SJCRH30 (cell line): ENCODE measurements around the gene LTA4H. TPM values are rescaled to one million over a fixed set of nuclear protein-coding genes. Genes with fewer than 3 reads are reported as not detected.

Experiments
- DNase-seq, 2 experiments: peaks; one replicate each; pipeline ENCODE4 v3.0.0-alpha.2; 2015 to 2020
- H3K27ac ChIP-seq: fragments of 250-450 bp; sonication (Bioruptor Pico); 2 replicates; pipeline ENCODE4 v1.5.1; 2020; ENCODE audit warnings: mild to moderate bottlenecking, moderate library complexity
- H3K27me3 ChIP-seq: fragments of 250-450 bp; sonication (Bioruptor Pico); 2 replicates; pipeline ENCODE4 v1.5.1; 2020; ENCODE audit warnings: mild to moderate bottlenecking, moderate library complexity
- H3K36me3 ChIP-seq: fragments of 250-450 bp; sonication (Bioruptor Pico); 2 replicates; pipeline ENCODE4 v1.5.1; 2020; ENCODE audit warnings: mild to moderate bottlenecking, moderate library complexity
- H3K4me1 ChIP-seq: fragments of 250-450 bp; sonication (Bioruptor Pico); 2 replicates; pipeline ENCODE4 v1.5.1; 2020; ENCODE audit warnings: mild to moderate bottlenecking, moderate library complexity
- H3K4me3 ChIP-seq: fragments of 250-450 bp; sonication (Bioruptor Pico); 2 replicates; pipeline ENCODE4 v1.5.1; 2020; ENCODE audit warnings: mild to moderate bottlenecking, moderate library complexity
- H3K9me3 ChIP-seq: fragments of 250-450 bp; sonication (Bioruptor Pico); replicated peaks from 2 replicates; pipeline ENCODE4 v1.5.1; 2020; ENCODE audit warnings: mild to moderate bottlenecking, moderate library complexity
- total RNA-seq: library from RNA; depleted of rRNA; stranded (reverse); fragments of >200 nt; shearing (Covaris generic); gene quantifications from 2 replicates; pipeline ENCODE4 v1.2.3, GENCODE V29; 2014; rRNA removed

LTA4H gene
- 78.9 and 85.6 TPM in 2 replicates for total RNA-seq

GRCh38 chr12:96035283-96036236 is at the start of gene LTA4H:
Gene LTA4H, minus strand, starts transcription at chr12:96035587. Its CDS starts 68 bp downstream, at chr12:96035519.
- Histone ChIP-seq H3K4me1 (peaks cover 3% of the 10 kb centered on the region; the same call in 1 of the 2 replicates), H3K27me3 (no peaks in the 10 kb centered on the region), H3K4me3 (peak within 1 kb of the TSS; percentile 76), H3K36me3 (no peaks in the 10 kb centered on the region), H3K9me3 (no peaks in the 10 kb centered on the region), H3K27ac (no peak within 1 kb of the TSS; the same call in 1 of the 2 replicates)
- peak; percentile 97 to 99 for DNase-seq

GRCh38 chr12:96084624-96085023 is 49.2 kb upstream of the LTA4H start:
- Histone ChIP-seq H3K27me3 (no peaks in the 10 kb centered on the region), H3K4me1 (peaks cover 4% of the 10 kb centered on the region; the same call in 1 of the 2 replicates), H3K27ac (no peak overlapping the region), H3K4me3 (no peak overlapping the region), H3K9me3 (no peaks in the 10 kb centered on the region), H3K36me3 (no peaks in the 10 kb centered on the region)
- no peak for DNase-seq

GRCh38 chr12:96083020-96083719 is 47.8 kb upstream of the LTA4H start:
- Histone ChIP-seq H3K4me1 (peaks cover 4% of the 10 kb centered on the region; the same call in 1 of the 2 replicates), H3K4me3 (no peak overlapping the region), H3K36me3 (no peaks in the 10 kb centered on the region), H3K27ac (no peak overlapping the region), H3K27me3 (no peaks in the 10 kb centered on the region), H3K9me3 (no peaks in the 10 kb centered on the region)
- DNase-seq: no peak

- no peaks in the 10 kb centered on the region for H3K9me3 ChIP-seq
- H3K27ac ChIP-seq: no peak overlapping the region
- H3K27me3 ChIP-seq: no peaks in the 10 kb centered on the region
- H3K4me1 ChIP-seq: peaks cover 4% of the 10 kb centered on the region; the same call in 1 of the 2 replicates
- H3K4me3 ChIP-seq: no peak overlapping the region
- no peaks in the 10 kb centered on the region for H3K36me3 ChIP-seq
- DNase-seq: no peak
These were observed 46.2 kb upstream of the LTA4H start for GRCh38 chr12:96081596-96081995.

- Histone ChIP-seq H3K27me3 (no peaks in the 10 kb centered on the region), H3K4me1 (peaks cover 8% of the 10 kb centered on the region), H3K4me3 (no peak overlapping the region), H3K36me3 (no peaks in the 10 kb centered on the region), H3K9me3 (no peaks in the 10 kb centered on the region), H3K27ac (no peak overlapping the region)
- no peak for DNase-seq
These were observed 43.1 kb upstream of the LTA4H start for GRCh38 chr12:96078231-96079135.

GRCh38 chr12:96077081-96077480 is 41.7 kb upstream of the LTA4H start:
- Histone ChIP-seq H3K9me3 (no peaks in the 10 kb centered on the region), H3K4me3 (no peak overlapping the region), H3K4me1 (peaks cover 5% of the 10 kb centered on the region; the same call in 1 of the 2 replicates), H3K36me3 (no peaks in the 10 kb centered on the region), H3K27ac (no peak overlapping the region), H3K27me3 (no peaks in the 10 kb centered on the region)
- DNase-seq: no peak

- Histone ChIP-seq H3K9me3 (no peaks in the 10 kb centered on the region), H3K36me3 (no peaks in the 10 kb centered on the region), H3K27me3 (no peaks in the 10 kb centered on the region), H3K27ac (no peak overlapping the region), H3K4me3 (no peak overlapping the region), H3K4me1 (peaks cover 11% of the 10 kb centered on the region)
- DNase-seq: no peak
These were observed 40.2 kb upstream of the LTA4H start for GRCh38 chr12:96075560-96075959.

GRCh38 chr12:96073346-96074330 is 38.3 kb upstream of the LTA4H start:
- H3K9me3 ChIP-seq: no peaks in the 10 kb centered on the region
- peaks cover 11% of the 10 kb centered on the region for H3K4me1 ChIP-seq
- H3K36me3 ChIP-seq: no peaks in the 10 kb centered on the region
- H3K27ac ChIP-seq: no peak overlapping the region
- DNase-seq: peak in 1 of 2 experiments; percentile 13
- no peak overlapping the region for H3K4me3 ChIP-seq
- H3K27me3 ChIP-seq: no peaks in the 10 kb centered on the region

- Histone ChIP-seq H3K9me3 (no peaks in the 10 kb centered on the region), H3K27ac (no peak overlapping the region; the same call in 1 of the 2 replicates), H3K4me1 (peaks cover 11% of the 10 kb centered on the region), H3K4me3 (peak overlapping the region; percentile 27; the same call in 1 of the 2 replicates), H3K27me3 (no peaks in the 10 kb centered on the region), H3K36me3 (no peaks in the 10 kb centered on the region)
- DNase-seq: peak; percentile 50 to 71
These were observed 35.4 kb upstream of the LTA4H start for GRCh38 chr12:96070670-96071279.

GRCh38 chr12:96069511-96070231 is 34.3 kb upstream of the LTA4H start:
- no peak for DNase-seq
- H3K4me3 ChIP-seq: no peak overlapping the region
- H3K9me3 ChIP-seq: no peaks in the 10 kb centered on the region
- H3K27me3 ChIP-seq: no peaks in the 10 kb centered on the region
- H3K36me3 ChIP-seq: no peaks in the 10 kb centered on the region
- H3K27ac ChIP-seq: no peak overlapping the region
- H3K4me1 ChIP-seq: peaks cover 11% of the 10 kb centered on the region

GRCh38 chr12:96068636-96069035 is 33.2 kb upstream of the LTA4H start:
- peaks cover 8% of the 10 kb centered on the region for H3K4me1 ChIP-seq
- no peak overlapping the region for H3K27ac ChIP-seq
- DNase-seq: no peak
- H3K36me3 ChIP-seq: no peaks in the 10 kb centered on the region
- no peaks in the 10 kb centered on the region for H3K9me3 ChIP-seq
- no peaks in the 10 kb centered on the region for H3K27me3 ChIP-seq
- no peak overlapping the region for H3K4me3 ChIP-seq

GRCh38 chr12:96068111-96068510 is 32.7 kb upstream of the LTA4H start:
- Histone ChIP-seq H3K27me3 (no peaks in the 10 kb centered on the region), H3K4me3 (no peak overlapping the region), H3K27ac (no peak overlapping the region), H3K9me3 (no peaks in the 10 kb centered on the region), H3K4me1 (peaks cover 6% of the 10 kb centered on the region), H3K36me3 (no peaks in the 10 kb centered on the region)
- no peak for DNase-seq
